GM12878 (cell line): Measurements from ENCODE around the gene CHMP1A. TPM values are rescaled to one million over a fixed set of nuclear protein-coding genes. Genes with fewer than 3 reads are reported as not detected.

Experiments
- ASH2L ChIP-seq: fragments of 300-600, 200-600 bp; sonication (generic); IDR thresholded peaks from 2 replicates; pipeline ENCODE4 v1.6.1; 2017; ENCODE audit warnings: low read depth, mild to moderate bottlenecking, borderline replicate concordance
- BCL11A ChIP-seq: IDR thresholded peaks from 2 replicates; pipeline ENCODE4 v1.6.1; 2011; ENCODE audit warnings: low read depth, low read length
- BHLHE40 ChIP-seq, 2 experiments: fragments of 450-650 bp in 1 of 2; IDR thresholded peaks; 2 replicates each; pipeline ENCODE4 v1.6.1; 2011 to 2017; ENCODE audit warnings: low read depth in 2 of 2, borderline replicate concordance in 1 of 2, improper control_type of control experiment in 1 of 2, low read length in 1 of 2, mild to moderate bottlenecking in 1 of 2
- CBFB ChIP-seq: IDR thresholded peaks from 2 replicates; pipeline ENCODE4 v1.6.1; 2016; ENCODE audit warnings: antibody characterized with exemption, low read depth
- CHD1 ChIP-seq: IDR thresholded peaks from 2 replicates; pipeline ENCODE4 v1.6.1; 2012; ENCODE audit warnings: low read depth, low read length, improper control_type of control experiment
- HCFC1 ChIP-seq: fragments of 150-350 bp; IDR thresholded peaks from 2 replicates; pipeline ENCODE4 v1.6.1; 2014; ENCODE audit warnings: low read length
- LARP7 ChIP-seq: fragments of 450-650 bp; IDR thresholded peaks from 2 replicates; pipeline ENCODE4 v1.6.1; 2017; ENCODE audit warnings: mild to moderate bottlenecking
- MTA2 ChIP-seq: fragments of 450-650 bp; IDR thresholded peaks from 2 replicates; pipeline ENCODE4 v1.6.1; 2016; ENCODE audit warnings: low read depth, mild to moderate bottlenecking, moderate library complexity
- MTA3 ChIP-seq: IDR thresholded peaks from 2 replicates; pipeline ENCODE4 v1.6.1; 2012; ENCODE audit warnings: low read length, inconsistent platforms, borderline replicate concordance
- NFIC ChIP-seq: IDR thresholded peaks from 2 replicates; pipeline ENCODE4 v1.6.1; 2012; ENCODE audit warnings: low read depth, mild to moderate bottlenecking, inconsistent platforms, low read length, moderate library complexity
- NR2C2 ChIP-seq: IDR thresholded peaks from 2 replicates; pipeline ENCODE4 v1.6.1; 2011; ENCODE audit warnings: borderline replicate concordance, low read depth; ENCODE audit not compliant: control insufficient read depth, insufficient read length
- PAX5 ChIP-seq: IDR thresholded peaks from 2 replicates; pipeline ENCODE4 v1.6.1; 2011; ENCODE audit warnings: low read depth, low read length, borderline replicate concordance
- POLR2A ChIP-seq: IDR thresholded peaks from 2 replicates; pipeline ENCODE4 v1.6.1; 2011; ENCODE audit warnings: low read depth, mild to moderate bottlenecking, low read length
- POLR2AphosphoS5 ChIP-seq: IDR thresholded peaks from 2 replicates; pipeline ENCODE4 v1.6.1; 2011; ENCODE audit warnings: mild to moderate bottlenecking, low read length, inconsistent platforms
- RAD21 ChIP-seq: IDR thresholded peaks from 2 replicates; pipeline ENCODE4 v1.6.1; 2011; ENCODE audit warnings: mild to moderate bottlenecking, low read depth, low read length, moderate library complexity; ENCODE audit not compliant: insufficient read depth
- RELA ChIP-seq: fragments of 450-650 bp; IDR thresholded peaks from 2 replicates; pipeline ENCODE4 v1.8.0; 2014; ENCODE audit warnings: borderline replicate concordance; ENCODE audit not compliant: partially characterized antibody
- SMAD5 ChIP-seq: IDR thresholded peaks from 2 replicates; pipeline ENCODE4 v1.6.1; 2016; ENCODE audit warnings: antibody characterized with exemption, low read depth
- SMARCA5 ChIP-seq: fragments of 450-650 bp; IDR thresholded peaks from 2 replicates; pipeline ENCODE4 v1.6.1; 2017; ENCODE audit warnings: mild to moderate bottlenecking
- SMC3 ChIP-seq: IDR thresholded peaks from 2 replicates; pipeline ENCODE4 v1.6.1; 2011; ENCODE audit warnings: low read length, improper control_type of control experiment, borderline replicate concordance
- SPI1 ChIP-seq: IDR thresholded peaks from 2 replicates; pipeline ENCODE4 v1.6.1; 2011; ENCODE audit warnings: low read depth, mild to moderate bottlenecking, low read length, moderate library complexity, borderline replicate concordance; ENCODE audit not compliant: insufficient read depth
- SREBF2 ChIP-seq: IDR thresholded peaks from 2 replicates; pipeline ENCODE4 v1.6.1; 2012; ENCODE audit warnings: mild to moderate bottlenecking, low read length
- TBL1XR1 ChIP-seq: IDR thresholded peaks from 2 replicates; pipeline ENCODE4 v1.6.1; 2012; ENCODE audit warnings: low read depth, low read length, improper control_type of control experiment
- WRNIP1 ChIP-seq: IDR thresholded peaks from 2 replicates; pipeline ENCODE4 v1.6.1; 2011; ENCODE audit warnings: low read depth, low read length, improper control_type of control experiment, borderline replicate concordance
- polyA plus RNA-seq, 11 experiments: library from polyadenylated mRNA; depleted of rRNA in 4 of 11; unstranded in 6 of 11; stranded (reverse) in 5 of 11; fragments of >200 nt; fragmentation: Nextera tagmentation in 4 of 11; fragmentation: Illumina TruSeq in 1 of 11; extraction: Ambion mirVana in 4 of 11; extraction: Trizol in 1 of 11; gene quantifications; 1 replicate in 1 of 11; 2 replicates in 10 of 11; pipeline versions ENCODE4 v1.2.1 to v1.2.3, GENCODE V29; 2011 to 2016; ENCODE audit warnings: inconsistent platforms in 2 of 11, missing spikeins in 2 of 11, low read depth in 1 of 11
- total RNA-seq, 4 experiments: library from RNA; depleted of rRNA in 3 of 4; stranded (reverse); fragments of >200 nt in 3 of 4; fragmentation: Illumina TruSeq in 1 of 4; extraction: Trizol in 1 of 4; gene quantifications; 2 replicates each; pipeline versions ENCODE4 v1.2.1 to v1.2.3, GENCODE V29; 2013 to 2021
- TF ChIP-seq, protein P1 (sequence below): fragments of 450-650 bp; IDR thresholded peaks from 2 replicates; pipeline ENCODE4 v1.6.1; 2018; ENCODE audit warnings: mild to moderate bottlenecking, low read depth, moderate library complexity; ENCODE audit not compliant: partially characterized antibody
- TF ChIP-seq, protein P2 (sequence below): IDR thresholded peaks from 2 replicates; pipeline ENCODE4 v1.6.1; 2011; ENCODE audit warnings: low read depth, mild to moderate bottlenecking, low read length, moderate library complexity, borderline replicate concordance; ENCODE audit errors: extremely low read depth
- TF ChIP-seq, protein P3 (sequence below): fragments of 450-650 bp; formaldehyde crosslinking; IDR thresholded peaks from 2 replicates; pipeline ENCODE4 v1.4.0; 2022; ENCODE audit warnings: mild to moderate bottlenecking, moderate library complexity

CHMP1A gene
- total and polyA plus RNA-seq, 10 of the 15 experiments (the other 5 are each of a cell fraction or from before 2014, with no cell fraction given), result 1.0 to 86.7 (median 54.7) TPM

DNA sequence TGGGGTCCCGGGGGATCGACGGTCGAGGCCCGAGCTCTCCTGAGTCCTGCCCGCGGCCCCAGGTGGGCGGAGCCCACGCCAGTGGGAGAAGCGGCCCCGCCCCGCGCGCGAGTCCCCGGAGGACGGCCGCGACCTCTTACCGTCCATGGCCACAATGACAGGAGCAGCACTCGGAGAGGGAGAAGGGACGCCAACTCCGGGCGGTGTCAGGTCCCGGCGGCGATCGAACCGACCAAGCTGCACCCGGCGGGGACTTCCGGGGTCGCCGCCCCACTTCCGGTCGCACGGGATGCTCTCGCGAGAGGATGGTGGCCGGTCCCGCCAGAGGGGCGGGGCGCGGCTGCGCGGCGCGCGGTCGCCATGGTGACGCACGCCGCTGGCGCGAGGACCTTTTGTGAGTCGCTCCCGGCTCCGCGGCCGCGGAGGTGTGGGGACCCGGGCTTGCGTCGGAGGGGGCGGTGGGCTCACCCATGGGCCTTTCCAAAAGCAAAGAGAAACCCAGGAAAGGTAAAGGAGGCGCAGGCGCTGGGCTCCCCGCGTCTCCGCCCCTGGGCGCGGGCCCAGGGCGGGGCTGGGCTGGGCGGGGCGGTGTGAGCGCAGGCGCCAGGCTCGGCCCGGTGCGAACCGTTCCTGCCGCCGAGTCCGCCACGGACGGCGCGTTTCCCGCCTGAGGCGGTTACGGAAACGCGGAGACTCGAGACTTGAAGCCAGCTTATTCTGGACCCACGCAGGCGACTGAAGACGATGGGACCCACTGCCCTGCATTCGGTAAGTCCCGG is at the start of gene CHMP1A, which contains the start of gene SPATA33 (continued):
- TF ChIP-seq, protein P1, sequence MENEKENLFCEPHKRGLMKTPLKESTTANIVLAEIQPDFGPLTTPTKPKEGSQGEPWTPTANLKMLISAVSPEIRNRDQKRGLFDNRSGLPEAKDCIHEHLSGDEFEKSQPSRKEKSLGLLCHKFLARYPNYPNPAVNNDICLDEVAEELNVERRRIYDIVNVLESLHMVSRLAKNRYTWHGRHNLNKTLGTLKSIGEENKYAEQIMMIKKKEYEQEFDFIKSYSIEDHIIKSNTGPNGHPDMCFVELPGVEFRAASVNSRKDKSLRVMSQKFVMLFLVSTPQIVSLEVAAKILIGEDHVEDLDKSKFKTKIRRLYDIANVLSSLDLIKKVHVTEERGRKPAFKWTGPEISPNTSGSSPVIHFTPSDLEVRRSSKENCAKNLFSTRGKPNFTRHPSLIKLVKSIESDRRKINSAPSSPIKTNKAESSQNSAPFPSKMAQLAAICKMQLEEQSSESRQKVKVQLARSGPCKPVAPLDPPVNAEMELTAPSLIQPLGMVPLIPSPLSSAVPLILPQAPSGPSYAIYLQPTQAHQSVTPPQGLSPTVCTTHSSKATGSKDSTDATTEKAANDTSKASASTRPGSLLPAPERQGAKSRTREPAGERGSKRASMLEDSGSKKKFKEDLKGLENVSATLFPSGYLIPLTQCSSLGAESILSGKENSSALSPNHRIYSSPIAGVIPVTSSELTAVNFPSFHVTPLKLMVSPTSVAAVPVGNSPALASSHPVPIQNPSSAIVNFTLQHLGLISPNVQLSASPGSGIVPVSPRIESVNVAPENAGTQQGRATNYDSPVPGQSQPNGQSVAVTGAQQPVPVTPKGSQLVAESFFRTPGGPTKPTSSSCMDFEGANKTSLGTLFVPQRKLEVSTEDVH, result no peak
- TF ChIP-seq LARP7 (peak; percentile 85; the same call in 1 of the 2 replicates), TBL1XR1 (no peak), POLR2A (peak; percentile 98), CBFB (no peak; the same call in 1 of the 2 replicates), RAD21 (no peak), SMAD5 (no peak), RELA (peak; percentile 9), SREBF2 (no peak), BCL11A (0 out of 2 replicates have a peak, but pooled peaks have one; percentile 13), POLR2AphosphoS5 (peak; percentile 94), NFIC (no peak), CHD1 (no peak), WRNIP1 (no peak), MTA2 (no peak), HCFC1 (peak; percentile 50; the same call in 1 of the 2 replicates), MTA3 (no peak), BHLHE40 (IDR thresholded peaks at IDR 0.05; ENCODE audit: borderline replicate concordance in 1 of 2, low read depth in 2 of 2, low read length in 1 of 2) (peak in 1 of 2 experiments; percentile 63; a peak in 2 of 4 replicates), SMARCA5 (no peak), SPI1 (no peak), PAX5 (peak; percentile 12; the same call in 1 of the 2 replicates), SMC3 (0 out of 2 replicates have a peak, but pooled peaks have one; percentile 7), NR2C2 (no peak), ASH2L (peak; percentile 71; the same call in 1 of the 2 replicates)
- TF ChIP-seq, protein P2, sequence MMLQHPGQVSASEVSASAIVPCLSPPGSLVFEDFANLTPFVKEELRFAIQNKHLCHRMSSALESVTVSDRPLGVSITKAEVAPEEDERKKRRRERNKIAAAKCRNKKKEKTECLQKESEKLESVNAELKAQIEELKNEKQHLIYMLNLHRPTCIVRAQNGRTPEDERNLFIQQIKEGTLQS, result no peak
- TF ChIP-seq, protein P3, sequence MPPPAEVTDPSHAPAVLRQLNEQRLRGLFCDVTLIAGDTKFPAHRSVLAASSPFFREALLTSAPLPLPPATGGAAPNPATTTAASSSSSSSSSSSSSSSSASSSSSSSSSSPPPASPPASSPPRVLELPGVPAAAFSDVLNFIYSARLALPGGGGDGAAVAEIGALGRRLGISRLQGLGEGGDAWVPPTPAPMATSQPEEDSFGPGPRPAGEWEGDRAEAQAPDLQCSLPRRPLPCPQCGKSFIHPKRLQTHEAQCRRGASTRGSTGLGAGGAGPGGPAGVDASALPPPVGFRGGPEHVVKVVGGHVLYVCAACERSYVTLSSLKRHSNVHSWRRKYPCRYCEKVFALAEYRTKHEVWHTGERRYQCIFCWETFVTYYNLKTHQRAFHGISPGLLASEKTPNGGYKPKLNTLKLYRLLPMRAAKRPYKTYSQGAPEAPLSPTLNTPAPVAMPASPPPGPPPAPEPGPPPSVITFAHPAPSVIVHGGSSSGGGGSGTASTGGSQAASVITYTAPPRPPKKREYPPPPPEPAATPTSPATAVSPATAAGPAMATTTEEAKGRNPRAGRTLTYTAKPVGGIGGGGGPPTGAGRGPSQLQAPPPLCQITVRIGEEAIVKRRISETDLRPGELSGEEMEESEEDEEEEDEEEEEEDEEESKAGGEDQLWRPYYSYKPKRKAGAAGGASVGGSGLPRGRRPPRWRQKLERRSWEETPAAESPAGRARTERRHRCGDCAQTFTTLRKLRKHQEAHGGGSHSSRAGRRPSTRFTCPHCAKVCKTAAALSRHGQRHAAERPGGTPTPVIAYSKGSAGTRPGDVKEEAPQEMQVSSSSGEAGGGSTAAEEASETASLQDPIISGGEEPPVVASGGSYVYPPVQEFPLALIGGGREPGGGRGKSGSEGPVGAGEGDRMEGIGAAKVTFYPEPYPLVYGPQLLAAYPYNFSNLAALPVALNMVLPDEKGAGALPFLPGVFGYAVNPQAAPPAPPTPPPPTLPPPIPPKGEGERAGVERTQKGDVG (CRISPR knock-in tag), result no peak
